K562 (cell line): ENCODE data around the gene PNKD. TPM values are rescaled to one million over a fixed set of nuclear protein-coding genes. Genes with fewer than 3 reads are reported as not detected.
A peak's percentile ranks its signal among the peaks of the same experiment; 100 is the strongest.

ENCODE experiments used
- CREM ChIP-seq: IDR thresholded peaks from 2 replicates; pipeline ENCODE4 v1.6.1; 2014; ENCODE audit warnings: antibody characterized with exemption, low read depth
- ESRRA ChIP-seq: fragments of 450-650 bp; IDR thresholded peaks from 2 replicates; pipeline ENCODE4 v1.6.1; 2014; ENCODE audit warnings: low read depth, mild to moderate bottlenecking, moderate library complexity, borderline replicate concordance
- JUNB ChIP-seq: fragments of 450-650 bp; formaldehyde crosslinking; conservative IDR thresholded peaks from 2 replicates; pipeline ENCODE4 v1.4.0; 2020; ENCODE audit warnings: mild to moderate bottlenecking
- KLF1 ChIP-seq: fragments of 450-650 bp; IDR thresholded peaks from 2 replicates; pipeline ENCODE4 v1.6.1; 2016; ENCODE audit warnings: missing genetic modification characterization, missing compliant biosample characterization
- MTF1 ChIP-seq: fragments of 250-450 bp; sonication (Bioruptor Pico); IDR thresholded peaks from 2 replicates; pipeline ENCODE4 v1.9.0; 2021; ENCODE audit warnings: moderate library complexity, mild to moderate bottlenecking, inconsistent platforms, borderline replicate concordance
- NR2C2 ChIP-seq, 2 experiments: fragments of 200-800 bp in 1 of 2; sonication (Bioruptor generic) in 1 of 2; sonication (generic) in 1 of 2; formaldehyde crosslinking in 1 of 2; IDR thresholded peaks; 2 replicates each; pipeline versions ENCODE4 v1.6.1 to v1.8.0; 2016 to 2022; ENCODE audit warnings: mild to moderate bottlenecking in 1 of 2, missing compliant biosample characterization in 1 of 2, missing genetic modification characterization in 1 of 2, missing genetic modification reagents in 1 of 2
- PKNOX1 ChIP-seq: fragments of 450-650 bp; IDR thresholded peaks from 2 replicates; pipeline ENCODE4 v1.6.1; 2016
- YBX1 ChIP-seq: fragments of 450-650 bp; IDR thresholded peaks from 2 replicates; pipeline ENCODE4 v1.7.1; 2016; ENCODE audit warnings: mild to moderate bottlenecking
- ZBTB11 ChIP-seq, 3 experiments: fragments of 200-800 bp in 1 of 3; fragments of 250-450 bp in 1 of 3; fragments of 450-650 bp in 1 of 3; sonication (Bioruptor Pico) in 1 of 3; sonication (Bioruptor generic) in 1 of 3; formaldehyde crosslinking in 1 of 3; IDR thresholded peaks; 2 replicates each; pipeline versions ENCODE4 v1.6.1 to v1.8.0; 2016 to 2022; ENCODE audit warnings: mild to moderate bottlenecking in 2 of 3, missing genetic modification characterization in 2 of 3, missing compliant biosample characterization in 1 of 3, moderate library complexity in 1 of 3
- ZBTB43 ChIP-seq: sonication (generic); formaldehyde crosslinking; IDR thresholded peaks from 2 replicates; pipeline ENCODE4 v1.8.0; 2023; ENCODE audit warnings: mild to moderate bottlenecking, missing genetic modification reagents
- ZNF511 ChIP-seq: sonication (generic); formaldehyde crosslinking; IDR thresholded peaks from 2 replicates; pipeline ENCODE4 v1.8.0; 2022; ENCODE audit warnings: mild to moderate bottlenecking, missing genetic modification reagents
- ZNF518B ChIP-seq: fragments of 250-450 bp; sonication (Bioruptor Pico); IDR thresholded peaks from 2 replicates; pipeline ENCODE4 v1.5.0; 2021; ENCODE audit warnings: mild to moderate bottlenecking, moderate library complexity
- polyA plus RNA-seq, 8 experiments: library from polyadenylated mRNA; depleted of rRNA in 4 of 8; stranded (reverse) in 5 of 8; unstranded in 3 of 8; fragments of >200 nt; fragmentation: Nextera tagmentation in 2 of 8; fragmentation: Illumina TruSeq in 1 of 8; extraction: Ambion mirVana in 2 of 8; extraction: Trizol in 1 of 8; gene quantifications; 2 replicates each; pipeline versions ENCODE4 v1.2.1 to v1.2.3, GENCODE V29; 2011 to 2014; ENCODE audit warnings: inconsistent platforms in 1 of 8, missing spikeins in 1 of 8
- total RNA-seq, 7 experiments: library from RNA; depleted of rRNA in 6 of 7; stranded (reverse); fragments of >200 nt in 6 of 7; fragmentation: Illumina TruSeq in 2 of 7; extraction: Trizol in 2 of 7; gene quantifications; 2 replicates each; pipeline versions ENCODE4 v1.2.1 to v1.2.3, GENCODE V29; 2011 to 2021; ENCODE audit warnings: low replicate concordance in 1 of 7

PNKD gene
- total and polyA plus RNA-seq, 9 of the 15 experiments (the other 6 are each of a cell fraction or from before 2014, with no cell fraction given), result 26.0 to 105 (median 60.1) TPM

GRCh38 chr2:218286570-218287459 is 16.5 kb downstream of the PNKD start (continued):
- TF ChIP-seq ZBTB11 (CRISPR knock-in tag; IDR thresholded peaks at IDR 0.05) (no peak), ZNF511 (CRISPR knock-in tag) (no peak), MTF1 (CRISPR knock-in tag) (no peak), NR2C2 (CRISPR knock-in tag; IDR thresholded peaks at IDR 0.05) (no peak), NR2C2 (tag; IDR thresholded peaks at IDR 0.05) (no peak), ESRRA (no peak), YBX1 (no peak), JUNB (CRISPR knock-in tag) (no peak), CREM (peak; percentile 72), ZBTB43 (CRISPR knock-in tag) (no peak), PKNOX1 (peak; percentile 97), KLF1 (tag) (no peak), ZNF518B (CRISPR knock-in tag) (no peak)
